Stimulated activated CD4-positive, alpha-beta T cell treated with anti-CD3 and anti-CD28 coated beads, Interleukin-12 subunit alpha, Interleukin-12 subunit beta, amount 100 ng/mL, for 48 hours (primary cell): Measurements from ENCODE around the gene TBC1D14.
"Not testable (repeated sequence)": the region's sequence is repeated elsewhere in the genome, so short reads cannot be mapped to it uniquely, and the experiment has no call there.

Source experiments
- DNase-seq, 3 donors: peaks; one replicate each; pipeline ENCODE4 v3.0.0-alpha.2; 2020; ENCODE audit warnings: low read depth in 2 of 3, low spot score in 1 of 3

TBC1D14 gene

GRCh38 chr4:7075962-7076695, 166.5 kb downstream of the TBC1D14 start:
- no peak for DNase-seq

DNA sequence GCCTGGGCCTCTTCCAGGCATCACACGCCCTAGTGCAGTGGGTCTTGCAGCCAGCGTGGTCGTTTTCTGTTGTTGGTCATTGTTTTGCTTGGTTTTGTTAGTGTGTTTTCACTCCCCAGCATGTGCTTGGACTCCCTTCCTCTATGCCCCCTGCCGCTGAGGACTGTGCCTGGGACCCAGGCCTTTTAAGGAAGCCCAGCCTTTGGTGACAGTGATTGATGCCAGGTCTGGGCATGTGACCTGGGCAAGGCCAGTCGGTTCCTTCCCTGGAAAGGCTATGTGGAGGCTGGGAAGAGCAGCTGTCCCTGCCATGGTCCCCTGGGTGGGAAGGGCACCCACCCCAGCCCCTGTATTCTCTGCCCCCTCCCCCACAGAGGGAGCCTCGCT, 167.1 kb downstream of the TBC1D14 start:
- no peak for DNase-seq

- no peak for DNase-seq
Observed at GRCh38 chr4:7077371-7077770, 167.7 kb downstream of the TBC1D14 start.

DNA sequence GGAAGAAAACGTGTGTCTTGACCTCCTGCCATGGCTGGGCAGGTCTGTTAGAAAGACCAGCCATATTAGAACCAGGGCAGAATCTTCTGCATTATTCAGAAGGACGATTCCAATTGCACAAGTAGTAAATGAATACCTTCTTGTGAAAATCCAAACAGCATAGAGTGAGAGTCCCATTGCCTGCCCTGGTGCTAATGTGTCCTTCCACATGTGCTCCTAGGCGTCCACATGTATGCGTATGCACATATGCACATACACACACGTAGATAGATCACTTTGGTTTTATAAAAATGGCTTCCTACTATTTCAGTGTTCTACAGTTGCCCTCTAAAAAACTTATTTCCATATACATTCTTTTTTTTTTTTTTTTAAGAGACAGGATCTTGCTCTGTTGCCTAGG, 168.4 kb downstream of the TBC1D14 start:
- no peak for DNase-seq

GRCh38 chr4:7079483-7079882, 169.9 kb downstream of the TBC1D14 start:
- not testable (repeated sequence) for DNase-seq

DNA sequence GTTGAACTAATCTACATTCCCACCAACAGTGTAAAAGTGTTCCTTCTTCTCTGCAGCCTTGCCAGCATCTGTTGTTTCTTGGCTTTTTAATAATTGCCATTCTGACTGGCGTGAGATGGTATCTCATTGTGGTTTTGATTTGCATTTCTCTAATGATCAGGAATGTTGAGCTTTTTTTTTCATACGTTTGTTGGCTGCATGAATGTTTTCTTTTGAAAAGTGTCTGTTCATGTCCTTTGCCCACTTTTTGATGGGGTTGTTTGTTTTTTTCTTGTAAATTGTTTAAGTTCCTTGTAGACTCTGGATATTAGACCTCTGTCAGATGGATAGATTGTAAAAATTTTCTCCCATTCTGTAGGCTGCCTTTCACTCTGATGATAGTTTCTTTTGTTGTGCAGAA, 170.3 kb downstream of the TBC1D14 start:
- not testable (repeated sequence) for DNase-seq
